ENCODE data around the gene TEDC2. TPM values are rescaled to one million over a fixed set of nuclear protein-coding genes. Genes with fewer than 3 reads are reported as not detected.

TEDC2 gene
- total and polyA plus RNA-seq, 2 of the 8 experiments (the other 6 are each of a cell fraction or from before 2014, with no cell fraction given), result 54.6 to 55.6 TPM

- no peak for DNase-seq (ENCODE audit: low read depth in 1 of 2, low spot score in 2 of 2)
- no peaks in the 10 kb centered on the region for H3K9me3 ChIP-seq (ENCODE audit: insufficient read depth in 2 of 2, low read depth in 1 of 2, low read length in 1 of 2)
- no peaks in the 10 kb centered on the region for H3K27me3 ChIP-seq (replicated peaks in 1 of 4; ENCODE audit: control insufficient read depth in 3 of 4, extremely low read depth in 1 of 4, insufficient read depth in 3 of 4, low read length in 3 of 4)
- H2BK15ac ChIP-seq (ENCODE audit: low read length), result 0 out of 2 replicates have a peak overlapping the region, but pooled peaks have one; percentile 8
- no peak overlapping the region for H2BK5ac ChIP-seq (ENCODE audit: low read depth, low read length)
- H2AFZ ChIP-seq (ENCODE audit: low read length), result no peak overlapping the region
- H3K4me2 ChIP-seq (ENCODE audit: insufficient read depth in 1 of 2, low read depth in 2 of 2, low read length in 2 of 2), result peak overlapping the region; percentile 90 to 97
- no peak overlapping the region for H4K91ac ChIP-seq (replicated peaks; ENCODE audit: insufficient read length, low read length)
- H2BK20ac ChIP-seq (ENCODE audit: low read length), result no peak overlapping the region
- WGBS, 2 experiments (ENCODE audit: extremely low coverage in 1 of 2, insufficient coverage in 1 of 2, insufficient read length in 1 of 2, insufficient replicate concordance in 2 of 2, low coverage in 1 of 2, low lambda C conversion rate in 2 of 2, missing lambda C conversion rate in 1 of 2), result 93% methylated on average over 13 of the region's 13 CpGs; no CpG with 5 or more reads in 1 of the 2 experiments
- peaks cover 0 to 6% of the 10 kb centered on the region in 2 experiments; a peak in 2 of 4 replicates for H3K79me2 ChIP-seq (ENCODE audit: control insufficient read depth in 1 of 2, insufficient read depth in 2 of 2, low read length in 2 of 2)
- no peak for FAIRE-seq
- H2BK120ac ChIP-seq (replicated peaks; ENCODE audit: low read depth, low read length), result no peak overlapping the region
- H3K4me1 ChIP-seq (replicated peaks in 1 of 4; ENCODE audit: control insufficient read depth in 3 of 4, insufficient read depth in 4 of 4, low read length in 3 of 4), result peaks cover 0 to 18% (median 15%) of the 10 kb centered on the region in 4 experiments; a peak in 6 of 7 replicates
- H3K4me3 ChIP-seq (ENCODE audit: extremely low read depth in 1 of 4, insufficient read depth in 2 of 4, low read depth in 3 of 4, low read length in 4 of 4), result peak overlapping the region; percentile 55 to 78 (median 68)
- H2BK12ac ChIP-seq (ENCODE audit: low read depth, low read length), result no peak overlapping the region; the same call in 1 of the 2 replicates
- no peak overlapping the region for H3K18ac ChIP-seq (ENCODE audit: extremely low read depth, low read length)
- no peak overlapping the region for H2AK5ac ChIP-seq (ENCODE audit: low read depth, low read length)
- H3K36me3 ChIP-seq (ENCODE audit: control insufficient read depth in 2 of 4, insufficient read depth in 4 of 4, low read length in 3 of 4), result peaks cover 8 to 28% (median 20%) of the 10 kb centered on the region in 4 experiments; a peak in 7 of 8 replicates
- H3K23me2 ChIP-seq (ENCODE audit: low read depth, low read length), result peaks cover 13% of the 10 kb centered on the region; the same call in 1 of the 2 replicates
- peaks cover 5 to 20% of the 10 kb centered on the region in 2 experiments for H4K20me1 ChIP-seq (replicated peaks in 1 of 2; ENCODE audit: control insufficient read depth in 1 of 2, insufficient read depth in 2 of 2, low read length in 2 of 2)
- peaks cover 10% of the 10 kb centered on the region for H3K79me1 ChIP-seq (ENCODE audit: low read depth, low read length)
- no peak overlapping the region for H3K14ac ChIP-seq (ENCODE audit: insufficient read length)
- ChIA-PET CTCF (ENCODE audit: partially characterized antibody) (interaction anchor here (1.0 to 2.9 kb wide), 2 partner anchors 9 to 693 kb away, joined by 3 to 15 read pairs; partner anchors contain the start of gene NTN3), POLR2A (ENCODE audit: partially characterized antibody) (interaction anchor here (1.2 to 1.9 kb wide), 4 partner anchors 20 to 209 kb away, joined by 3 to 7 read pairs (median 4); partner anchors contain the start of gene ECI1)
- no peak overlapping the region for H3K27ac ChIP-seq (ENCODE audit: low read depth, low read length)
- H3K56ac ChIP-seq (replicated peaks; ENCODE audit: insufficient read length, low read depth, low read length), result no peak overlapping the region
- no peak overlapping the region for H3K4ac ChIP-seq (replicated peaks; ENCODE audit: insufficient read length, low read depth, low read length)
- no peak overlapping the region; a peak in 1 of 7 replicates for H3K9ac ChIP-seq (replicated peaks in 1 of 4; ENCODE audit: extremely low read depth in 1 of 4, low read depth in 3 of 4, low read length in 3 of 4)
- H4K5ac ChIP-seq (ENCODE audit: insufficient read length, low read depth, low read length), result no peak overlapping the region
- no peak overlapping the region; the same call in 1 of the 2 replicates for H4K8ac ChIP-seq (ENCODE audit: extremely low read depth, insufficient read depth, low read length)
- no peak overlapping the region for H3K23ac ChIP-seq (ENCODE audit: insufficient read length)
- TF ChIP-seq SIX5 (IDR thresholded peaks at IDR 0.05; ENCODE audit: low read depth, low read length), result no peak
- no peak for TF ChIP-seq FOSL1 (IDR thresholded peaks at IDR 0.05; ENCODE audit: insufficient read depth, low read depth, low read length)
- no peak for TF ChIP-seq RNF2 (IDR thresholded peaks at IDR 0.05; ENCODE audit: borderline replicate concordance, low read depth, low read length, missing control alignments, poor library complexity, severe bottlenecking)
- no peak for TF ChIP-seq CTBP2 (IDR thresholded peaks at IDR 0.05; ENCODE audit: borderline replicate concordance, insufficient read depth, insufficient read length, low read length)
- TF ChIP-seq TAF1 (IDR thresholded peaks at IDR 0.05; ENCODE audit: low read depth, low read length), result no peak
- TF ChIP-seq SAP30 (IDR thresholded peaks at IDR 0.05; ENCODE audit: insufficient read depth, insufficient replicate concordance, low read length), result no peak
- TF ChIP-seq KDM4A (IDR thresholded peaks at IDR 0.05; ENCODE audit: low read depth, low read length, severe bottlenecking), result no peak
- TF ChIP-seq HDAC2 (IDR thresholded peaks at IDR 0.05; ENCODE audit: borderline replicate concordance in 1 of 2, low read depth in 2 of 2, low read length in 2 of 2), result no peak
- no peak for TF ChIP-seq GABPA (IDR thresholded peaks at IDR 0.05; ENCODE audit: borderline replicate concordance, insufficient read depth, low read length)
- no peak for TF ChIP-seq POLR2A (IDR thresholded peaks at IDR 0.05; ENCODE audit: control extremely low read depth in 1 of 2, low read depth in 2 of 2, low read length in 2 of 2)
- TF ChIP-seq RAD21 (IDR thresholded peaks at IDR 0.05 in 1 of 2, conservative IDR thresholded peaks at IDR 0.05 in 1 of 2; ENCODE audit: low read depth in 2 of 2, low read length in 2 of 2), result no peak
Measured at GRCh38 chr16:2460916-2461315, 1.0 kb downstream of the TEDC2 start.
